ENCODE measurements around the gene BFSP2. TPM values are rescaled to one million over a fixed set of nuclear protein-coding genes. Genes with fewer than 3 reads are reported as not detected.

BFSP2 gene
- total and polyA plus RNA-seq, 2 donors (not counting 3 experiments of a cell fraction or from before 2014, with no cell fraction given): not detected

DNA sequence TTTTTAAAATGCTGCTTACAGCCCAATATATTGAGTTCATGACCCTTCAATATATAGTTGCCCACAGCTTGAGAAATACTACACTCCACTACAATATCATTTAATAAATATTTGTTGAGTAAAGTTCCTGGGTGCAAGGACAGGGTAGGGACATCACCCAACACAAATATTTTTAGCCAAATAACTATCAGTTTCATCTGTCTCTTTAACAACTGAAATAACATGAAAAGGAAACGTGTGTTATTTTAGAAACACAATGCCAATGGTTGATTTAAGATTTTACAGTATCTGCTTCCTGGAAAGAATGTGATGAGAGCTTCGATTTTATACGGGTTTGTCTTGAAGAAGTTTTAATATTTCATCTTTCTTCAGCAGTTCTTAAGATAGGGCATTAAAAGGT, 106.0 kb downstream of the BFSP2 start:
- POLR2A ChIA-PET: no interaction called here

More for the DNA sequence above, 106.0 kb downstream of the BFSP2 start:
- no peaks in the 10 kb centered on the region for H3K27me3 ChIP-seq (ENCODE audit: control insufficient read depth in 2 of 2, insufficient read depth in 2 of 2, low read length in 2 of 2)
- DNase-seq (ENCODE audit: low read depth, low spot score) (no peak), FAIRE-seq (no peak)
- peak overlapping the region; percentile 63 for H3K9ac ChIP-seq (replicated peaks; ENCODE audit: extremely low read depth, insufficient read depth, low read length)
- H3K79me2 ChIP-seq (ENCODE audit: control insufficient read depth, insufficient read depth, low read length): no peaks in the 10 kb centered on the region
- intact Hi-C loops (cut with micrococcal nuclease): loop anchor here (1.0 kb wide), 2 partner anchors 26 to 64 kb away; no protein-coding TSS in a partner anchor
- peak overlapping the region; percentile 82 for H3K27ac ChIP-seq (ENCODE audit: insufficient read depth, low read depth, low read length)
- CTCF ChIA-PET: interaction anchor here (0.9 to 1.9 kb wide), 9 partner anchors 11 to 72 kb away, joined by 3 to 7 read pairs (median 3); no protein-coding TSS in a partner anchor
- H2AFZ ChIP-seq (ENCODE audit: low read depth, low read length): peak overlapping the region; percentile 93
- peak overlapping the region in 1 of 3 experiments; percentile 46 for H3K4me3 ChIP-seq (replicated peaks in 1 of 3; ENCODE audit: insufficient read depth in 1 of 3, low read depth in 1 of 3, low read length in 3 of 3)
- no TSS peak for BruUV-seq (replicated peaks)
- H3K9me3 ChIP-seq (replicated peaks; ENCODE audit: control insufficient read depth, insufficient read depth, low read length): no peaks in the 10 kb centered on the region
- H4K20me1 ChIP-seq (replicated peaks; ENCODE audit: control insufficient read depth, extremely low read depth, insufficient read depth, low read length): no peaks in the 10 kb centered on the region
- peak overlapping the region; percentile 96 for H3K4me2 ChIP-seq (ENCODE audit: insufficient read depth, low read length)
- dilution Hi-C loops (cut with MboI; ENCODE audit: extremely low pct_ligation_motif_present, low sequenced_read_pairs): no loop called here
- no peaks in the 10 kb centered on the region for H3K9me1 ChIP-seq (replicated peaks; ENCODE audit: control insufficient read depth, extremely low read depth, insufficient read depth, low read length)
- peaks cover 31% of the 10 kb centered on the region for H3K4me1 ChIP-seq (ENCODE audit: control insufficient read depth, extremely low read depth, insufficient read depth, low read length)
- no peaks in the 10 kb centered on the region for H3K36me3 ChIP-seq (ENCODE audit: control insufficient read depth in 2 of 2, extremely low read depth in 1 of 2, insufficient read depth in 2 of 2, low read length in 2 of 2)
- TF ChIP-seq GATA2 (IDR thresholded peaks at IDR 0.05; ENCODE audit: insufficient read depth, insufficient read length, low read depth, low read length) (peak; percentile 85), POLR2A (IDR thresholded peaks at IDR 0.05; ENCODE audit: low read depth, low read length) (peak; percentile 59), POLR2AphosphoS5 (IDR thresholded peaks at IDR 0.05; ENCODE audit: insufficient read depth, low read depth, low read length) (peak; percentile 52), MYC (IDR thresholded peaks at IDR 0.05; ENCODE audit: low read depth, low read length) (no peak), JUN (IDR thresholded peaks at IDR 0.05; ENCODE audit: borderline replicate concordance, insufficient read depth, insufficient read length, low read depth) (peak; percentile 21)
- TF ChIP-seq, protein P1, sequence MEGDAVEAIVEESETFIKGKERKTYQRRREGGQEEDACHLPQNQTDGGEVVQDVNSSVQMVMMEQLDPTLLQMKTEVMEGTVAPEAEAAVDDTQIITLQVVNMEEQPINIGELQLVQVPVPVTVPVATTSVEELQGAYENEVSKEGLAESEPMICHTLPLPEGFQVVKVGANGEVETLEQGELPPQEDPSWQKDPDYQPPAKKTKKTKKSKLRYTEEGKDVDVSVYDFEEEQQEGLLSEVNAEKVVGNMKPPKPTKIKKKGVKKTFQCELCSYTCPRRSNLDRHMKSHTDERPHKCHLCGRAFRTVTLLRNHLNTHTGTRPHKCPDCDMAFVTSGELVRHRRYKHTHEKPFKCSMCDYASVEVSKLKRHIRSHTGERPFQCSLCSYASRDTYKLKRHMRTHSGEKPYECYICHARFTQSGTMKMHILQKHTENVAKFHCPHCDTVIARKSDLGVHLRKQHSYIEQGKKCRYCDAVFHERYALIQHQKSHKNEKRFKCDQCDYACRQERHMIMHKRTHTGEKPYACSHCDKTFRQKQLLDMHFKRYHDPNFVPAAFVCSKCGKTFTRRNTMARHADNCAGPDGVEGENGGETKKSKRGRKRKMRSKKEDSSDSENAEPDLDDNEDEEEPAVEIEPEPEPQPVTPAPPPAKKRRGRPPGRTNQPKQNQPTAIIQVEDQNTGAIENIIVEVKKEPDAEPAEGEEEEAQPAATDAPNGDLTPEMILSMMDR (IDR thresholded peaks at IDR 0.05; ENCODE audit: extremely low read depth in 1 of 2, insufficient read depth in 1 of 2, low read depth in 1 of 2, low read length in 2 of 2): no peak
